HG03108 (cell line): ENCODE measurements around the gene PHF5A.
"Not testable (repeated sequence)": the region's sequence is repeated elsewhere in the genome, so short reads cannot be mapped to it uniquely, and the experiment has no call there.

Source experiments
- ATAC-seq: cut with Tn5 transposase; IDR thresholded peaks from one replicate; pipeline ENCODE4 v1.9.1; 2021; ENCODE audit warnings: moderate library complexity; ENCODE audit not compliant: unreplicated experiment

Gene PHF5A

GRCh38 chr22:41448189-41448808 lies 20.2 kb downstream of the PHF5A start:
- peak; percentile 39 for ATAC-seq

- no peak for ATAC-seq
These were observed 20.9 kb downstream of the PHF5A start for GRCh38 chr22:41447435-41448188.

- peak; percentile 49 for ATAC-seq
These were observed 21.7 kb downstream of the PHF5A start, which contains the start of gene TOB2 for GRCh38 chr22:41446639-41447434. TSS of gene TOB2 (minus strand) at chr22:41446801. CDS start at chr22:41437345, 9,456 bp downstream.

- no peak for ATAC-seq
These were observed 22.4 kb downstream of the PHF5A start for GRCh38 chr22:41446057-41446501.

GRCh38 chr22:41445129-41446056 lies 23.1 kb downstream of the PHF5A start:
- no peak for ATAC-seq

GRCh38 chr22:41444360-41445128 lies 23.9 kb downstream of the PHF5A start:
- ATAC-seq, result peak; percentile 50

- ATAC-seq, result no peak
These were observed 26.2 kb downstream of the PHF5A start for GRCh38 chr22:41442240-41442792.

- not testable (repeated sequence) for ATAC-seq
These were observed 28.0 kb downstream of the PHF5A start for GRCh38 chr22:41440511-41440910.

- no peak for ATAC-seq
These were observed 31.3 kb downstream of the PHF5A start for GRCh38 chr22:41437198-41437597.

- ATAC-seq, result no peak
These were observed 32.0 kb downstream of the PHF5A start for GRCh38 chr22:41436322-41437113.

GRCh38 chr22:41435560-41435959 lies 32.9 kb downstream of the PHF5A start:
- ATAC-seq, result no peak

GRCh38 chr22:41434361-41435003 lies 34.0 kb downstream of the PHF5A start:
- not testable (repeated sequence) for ATAC-seq

- ATAC-seq, result not testable (repeated sequence)
These were observed 35.0 kb downstream of the PHF5A start for GRCh38 chr22:41433480-41433879.

- no peak for ATAC-seq
These were observed 36.8 kb downstream of the PHF5A start for GRCh38 chr22:41431656-41432055.

- ATAC-seq, result no peak
These were observed 38.5 kb downstream of the PHF5A start for GRCh38 chr22:41429951-41430332.

GRCh38 chr22:41429232-41429950 lies 39.1 kb downstream of the PHF5A start:
- ATAC-seq, result no peak

- ATAC-seq, result no peak
These were observed 42.7 kb downstream of the PHF5A start for GRCh38 chr22:41425660-41426365.
